DND-41 (cell line): Measurements from ENCODE around the gene TMEM45B.

Experiments used
- CTCF ChIP-seq: IDR thresholded peaks from 2 replicates; pipeline ENCODE4 v1.5.1; 2012; ENCODE audit warnings: borderline replicate concordance, low read length, moderate library complexity, mild to moderate bottlenecking; ENCODE audit not compliant: poor library complexity, severe bottlenecking; ENCODE audit errors: extremely low read depth
- EZH2 ChIP-seq: IDR thresholded peaks from 3 replicates; pipeline ENCODE4 v1.6.1; 2012; ENCODE audit warnings: borderline replicate concordance, low read depth, mild to moderate bottlenecking, moderate library complexity, low read length, inconsistent platforms; ENCODE audit not compliant: severe bottlenecking

DNA sequence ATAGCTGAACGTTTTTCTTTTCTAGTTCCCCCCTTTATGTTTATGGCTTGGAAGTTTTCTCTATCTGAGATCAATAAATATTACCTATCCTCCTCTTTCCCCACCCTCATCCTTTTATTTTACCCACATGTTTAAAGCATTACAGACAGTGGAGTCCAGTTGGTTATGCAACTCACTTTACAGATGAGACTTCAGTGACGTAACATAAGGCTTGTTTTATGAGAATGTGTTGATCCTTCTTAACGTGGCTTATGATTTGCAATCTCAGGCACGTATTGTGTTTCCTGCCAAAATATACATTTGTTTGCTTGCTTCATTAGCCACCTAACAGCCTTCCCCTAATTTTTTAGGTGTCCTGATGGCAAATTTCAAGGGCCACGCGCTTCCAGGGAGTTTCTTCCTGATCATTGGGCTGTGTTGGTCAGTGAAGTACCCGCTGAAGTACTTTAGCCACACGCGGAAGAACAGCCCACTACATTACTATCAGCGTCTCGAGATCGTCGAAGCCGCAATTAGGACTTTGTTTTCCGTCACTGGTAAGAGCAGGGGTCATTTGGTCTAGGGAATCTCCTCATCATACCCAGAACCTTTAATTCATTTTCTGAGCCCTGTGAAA, 36.6 kb downstream of the TMEM45B start:
- no peak for TF ChIP-seq CTCF
- no peak for TF ChIP-seq EZH2
